Sciatic nerve (tissue), 2 donors: ENCODE measurements around the gene SKAP1. TPM values are rescaled to one million over a fixed set of nuclear protein-coding genes. Genes with fewer than 3 reads are reported as not detected.

Source experiments
- ATAC-seq: fragments of 200-7000 bp; cut with Tn5 transposase; one replicate; pipeline ENCODE4 v1.9.1; 2020; ENCODE audit warnings: mild to moderate bottlenecking, moderate library complexity
- DNase-seq: peaks from one replicate; pipeline ENCODE4 v3.0.0-alpha.2; 2020; ENCODE audit warnings: low spot score
- intact Hi-C: fragments of 100-400 bp; cut with DNase I; formaldehyde crosslinking; loops from one replicate; pipeline ENCODE4 v1.14.2; 2022
- total RNA-seq: library from RNA; stranded (reverse); fragmentation: NEBNext Ultra II Directional; extraction: Animal tissue kit (Norgen Biotek cat#: 25700); gene quantifications from one replicate; pipeline ENCODE4 v1.2.1, GENCODE V29; 2021
- donor health status: DM: no; HTN: no; CAD: no.
- donor health status: DM: no; HTN: no; CAD: no.

The SKAP1 gene
- total RNA-seq, 1 donor from 2014 or later: 7.4 TPM

- ATAC-seq (no peak), DNase-seq (no peak)
- intact Hi-C loops: no loop called here
These were observed 280.9 kb downstream of the SKAP1 start for GRCh38 chr17:48148854-48149786.

GRCh38 chr17:48148029-48148770 lies 281.8 kb downstream of the SKAP1 start:
- ATAC-seq (no peak), DNase-seq (no peak)
- intact Hi-C loops: no loop called here

GRCh38 chr17:48144976-48145798 lies 284.8 kb downstream of the SKAP1 start:
- intact Hi-C loops: no loop called here
- DNase-seq (no peak), ATAC-seq (no peak)

GRCh38 chr17:48144231-48144630 lies 285.8 kb downstream of the SKAP1 start:
- intact Hi-C loops: no loop called here
- ATAC-seq (no peak), DNase-seq (no peak)

GRCh38 chr17:48143629-48144028 lies 286.4 kb downstream of the SKAP1 start:
- DNase-seq: no peak
- no peak for ATAC-seq
- intact Hi-C loops: no loop called here

GRCh38 chr17:48139944-48140343 lies 290.1 kb downstream of the SKAP1 start:
- peak; percentile 17 for DNase-seq
- ATAC-seq: peak; percentile 36
- intact Hi-C loops: no loop called here

GRCh38 chr17:48137656-48138055 lies 292.4 kb downstream of the SKAP1 start:
- ATAC-seq: no peak
- DNase-seq: no peak
- intact Hi-C loops: no loop called here

GRCh38 chr17:48134912-48135480 lies 295.0 kb downstream of the SKAP1 start:
- ATAC-seq (no peak), DNase-seq (peak; percentile 22)
- intact Hi-C loops: no loop called here

- ATAC-seq (peak; percentile 56), DNase-seq (peak; percentile 39)
- intact Hi-C loops: no loop called here
These were observed 297.6 kb downstream of the SKAP1 start for GRCh38 chr17:48132385-48132784.

- peak; percentile 93 for ATAC-seq
- DNase-seq: peak; percentile 65
- intact Hi-C loops: loop anchor here (2.0 kb wide), 1 partner anchor 107 kb away; no protein-coding TSS in a partner anchor
These were observed 298.7 kb downstream of the SKAP1 start for GRCh38 chr17:48131216-48131824.

GRCh38 chr17:48129981-48130380 lies 300.0 kb downstream of the SKAP1 start:
- no peak for DNase-seq
- ATAC-seq: no peak
- intact Hi-C loops: loop anchor here (2.0 kb wide), 1 partner anchor 105 kb away; no protein-coding TSS in a partner anchor

- no peak for DNase-seq
- ATAC-seq: no peak
- intact Hi-C loops: no loop called here
These were observed 301.6 kb downstream of the SKAP1 start for GRCh38 chr17:48128400-48128799.

GRCh38 chr17:48127371-48128051 lies 302.5 kb downstream of the SKAP1 start:
- ATAC-seq: no peak
- peak; percentile 50 for DNase-seq
- intact Hi-C loops: no loop called here

GRCh38 chr17:48126532-48126850 lies 303.5 kb downstream of the SKAP1 start:
- intact Hi-C loops: no loop called here
- DNase-seq (peak; percentile 47), ATAC-seq (peak; percentile 44)

- ATAC-seq (peak; percentile 11), DNase-seq (peak; percentile 45)
- intact Hi-C loops: no loop called here
These were observed 304.0 kb downstream of the SKAP1 start for GRCh38 chr17:48125829-48126531.

- ATAC-seq (no peak), DNase-seq (peak; percentile 8)
- intact Hi-C loops: no loop called here
These were observed 306.1 kb downstream of the SKAP1 start for GRCh38 chr17:48123776-48124388.

- intact Hi-C loops: no loop called here
- DNase-seq (peak; percentile 1), ATAC-seq (no peak)
These were observed 306.9 kb downstream of the SKAP1 start for GRCh38 chr17:48123111-48123510.
